Measurements from ENCODE around the gene SH3PXD2A.
"Not testable (repeated sequence)": the region's sequence is repeated elsewhere in the genome, so short reads cannot be mapped to it uniquely, and the experiment has no call there.

DNA sequence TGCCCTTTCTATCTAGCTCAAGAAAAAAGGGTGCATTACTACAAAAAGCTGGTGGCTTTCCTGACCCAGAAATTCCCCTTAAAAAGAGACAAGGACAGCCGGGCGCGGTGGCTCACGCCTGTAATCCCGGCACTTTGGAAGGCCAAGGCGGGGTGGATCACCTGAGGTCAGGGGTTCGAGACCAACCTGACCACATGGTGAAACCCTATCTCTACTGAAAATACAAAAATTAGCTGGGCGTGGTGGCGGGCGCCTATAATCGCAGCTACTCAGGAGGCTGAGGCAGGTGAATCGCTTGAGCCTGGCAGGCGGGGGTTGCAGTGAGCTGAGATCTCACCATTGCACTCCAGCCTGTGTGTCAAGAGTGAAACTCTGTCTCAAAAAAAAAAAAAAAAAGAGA is 82.5 kb downstream of the SH3PXD2A start:
- TF ChIP-seq TAF1 (IDR thresholded peaks at IDR 0.05; ENCODE audit: borderline replicate concordance, low read depth, low read length); POLR2A (IDR thresholded peaks at IDR 0.05; ENCODE audit: low read depth, low read length): not testable (repeated sequence)
